Glutamatergic neuron (in vitro differentiated cells): ENCODE data around the gene BRD1. TPM values are rescaled to one million over a fixed set of nuclear protein-coding genes. Genes with fewer than 3 reads are reported as not detected.

Source experiments
- DNase-seq: peaks from one replicate; pipeline ENCODE4 v3.0.0; 2022
- H3K27ac Mint-ChIP-seq: one replicate; pipeline ENCODE4 v1.8.0; 2020; ENCODE audit warnings: mild to moderate bottlenecking, mixed read lengths, inconsistent platforms; ENCODE audit not compliant: unreplicated experiment
- H3K27me3 Mint-ChIP-seq: one replicate; pipeline ENCODE4 v1.8.0; 2020; ENCODE audit warnings: mild to moderate bottlenecking, moderate library complexity, mixed read lengths, inconsistent platforms; ENCODE audit not compliant: unreplicated experiment
- H3K36me3 Mint-ChIP-seq: one replicate; pipeline ENCODE4 v1.8.0; 2020; ENCODE audit warnings: mild to moderate bottlenecking, mixed read lengths, inconsistent platforms; ENCODE audit not compliant: unreplicated experiment
- H3K4me1 Mint-ChIP-seq: one replicate; pipeline ENCODE4 v1.8.0; 2020; ENCODE audit warnings: mild to moderate bottlenecking, low read depth, mixed read lengths, inconsistent platforms; ENCODE audit not compliant: unreplicated experiment
- H3K4me3 Mint-ChIP-seq: one replicate; pipeline ENCODE4 v1.8.0; 2020; ENCODE audit warnings: mild to moderate bottlenecking, mixed read lengths, inconsistent platforms; ENCODE audit not compliant: unreplicated experiment
- H3K9me3 Mint-ChIP-seq: one replicate; pipeline ENCODE4 v1.8.0; 2020; ENCODE audit warnings: mild to moderate bottlenecking, moderate library complexity, mixed read lengths, inconsistent platforms; ENCODE audit not compliant: unreplicated experiment
- total RNA-seq: library from RNA; stranded (reverse); fragmentation: NEBNext Ultra II Directional; extraction: Animal tissue kit (Norgen Biotek cat#: 25700); gene quantifications from one replicate; pipeline ENCODE4 v1.2.1, GENCODE V29; 2021; ENCODE audit not compliant: unreplicated experiment
- TF ChIP-seq, protein P1 (sequence below): fragments of 200-600 bp; sonication (generic); IDR thresholded peaks from one replicate; pipeline ENCODE4 v1.5.0; 2021; ENCODE audit not compliant: partially characterized antibody, unreplicated experiment

The BRD1 gene
- total RNA-seq, 1 donor from 2014 or later = 73.7 TPM

DNA sequence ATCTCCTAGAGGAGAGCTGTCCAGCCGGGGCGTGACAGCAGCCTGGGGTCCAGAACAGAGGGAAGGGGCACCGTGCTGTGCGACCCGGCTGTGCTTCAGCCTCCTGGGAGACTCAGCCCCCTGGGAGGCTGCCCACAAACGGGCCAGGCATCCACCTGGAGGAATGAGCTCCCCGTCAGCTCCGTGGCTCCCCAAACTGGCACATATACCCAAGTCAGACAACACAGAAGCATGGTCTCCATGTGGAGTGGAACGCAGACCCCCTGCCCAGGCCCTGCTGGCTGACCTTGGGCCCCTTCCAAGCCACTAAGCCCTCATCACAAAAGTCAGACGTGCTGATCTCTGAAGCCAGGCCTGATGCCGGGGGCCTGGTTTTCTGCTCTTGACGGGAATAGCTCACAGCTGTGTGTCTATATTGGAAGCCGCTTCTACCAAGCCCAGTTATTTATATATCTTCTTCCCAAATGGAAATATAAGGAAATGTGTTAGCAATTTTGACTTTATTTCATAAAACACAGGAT is 91.7 kb downstream of the BRD1 start:
- Mint-ChIP-seq H3K27ac (no peak overlapping the region), H3K9me3 (peaks cover 28% of the 10 kb centered on the region), H3K27me3 (peaks cover 11% of the 10 kb centered on the region), H3K36me3 (peaks cover 18% of the 10 kb centered on the region), H3K4me3 (no peak overlapping the region), H3K4me1 (no peaks in the 10 kb centered on the region)
- TF ChIP-seq, protein P1, sequence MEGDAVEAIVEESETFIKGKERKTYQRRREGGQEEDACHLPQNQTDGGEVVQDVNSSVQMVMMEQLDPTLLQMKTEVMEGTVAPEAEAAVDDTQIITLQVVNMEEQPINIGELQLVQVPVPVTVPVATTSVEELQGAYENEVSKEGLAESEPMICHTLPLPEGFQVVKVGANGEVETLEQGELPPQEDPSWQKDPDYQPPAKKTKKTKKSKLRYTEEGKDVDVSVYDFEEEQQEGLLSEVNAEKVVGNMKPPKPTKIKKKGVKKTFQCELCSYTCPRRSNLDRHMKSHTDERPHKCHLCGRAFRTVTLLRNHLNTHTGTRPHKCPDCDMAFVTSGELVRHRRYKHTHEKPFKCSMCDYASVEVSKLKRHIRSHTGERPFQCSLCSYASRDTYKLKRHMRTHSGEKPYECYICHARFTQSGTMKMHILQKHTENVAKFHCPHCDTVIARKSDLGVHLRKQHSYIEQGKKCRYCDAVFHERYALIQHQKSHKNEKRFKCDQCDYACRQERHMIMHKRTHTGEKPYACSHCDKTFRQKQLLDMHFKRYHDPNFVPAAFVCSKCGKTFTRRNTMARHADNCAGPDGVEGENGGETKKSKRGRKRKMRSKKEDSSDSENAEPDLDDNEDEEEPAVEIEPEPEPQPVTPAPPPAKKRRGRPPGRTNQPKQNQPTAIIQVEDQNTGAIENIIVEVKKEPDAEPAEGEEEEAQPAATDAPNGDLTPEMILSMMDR = no peak
- DNase-seq = no peak

DNA sequence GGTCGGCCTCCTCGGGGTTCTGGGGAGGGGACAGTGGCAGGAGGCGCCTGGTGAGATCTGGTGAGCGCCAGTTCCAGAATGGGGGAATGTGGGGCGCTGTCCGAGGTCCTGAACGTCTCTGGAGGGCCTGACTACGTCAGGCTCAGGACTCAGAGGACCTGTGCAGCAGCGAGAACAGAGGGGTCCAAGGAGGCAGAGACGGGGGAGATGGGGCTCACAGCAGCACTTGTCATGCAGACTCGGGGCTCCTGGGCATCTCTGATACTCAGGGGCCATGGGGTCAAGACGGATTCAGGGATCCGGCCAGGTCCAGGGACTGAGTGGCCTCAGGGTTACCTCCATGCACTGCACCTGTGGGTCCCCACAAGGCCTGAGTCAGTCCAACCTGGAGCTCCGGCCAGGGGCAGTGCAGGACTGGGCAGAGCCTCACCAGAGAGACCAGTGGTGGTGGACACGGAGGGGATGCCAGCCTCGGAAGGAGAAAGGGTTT is 92.2 kb downstream of the BRD1 start:
- TF ChIP-seq, protein P1 = no peak
- peaks cover 28% of the 10 kb centered on the region for H3K9me3 Mint-ChIP-seq
- DNase-seq = no peak
- H3K27ac Mint-ChIP-seq = no peak overlapping the region
- no peak overlapping the region for H3K4me3 Mint-ChIP-seq
- H3K27me3 Mint-ChIP-seq = peaks cover 12% of the 10 kb centered on the region
- peaks cover 23% of the 10 kb centered on the region for H3K36me3 Mint-ChIP-seq
- H3K4me1 Mint-ChIP-seq = no peaks in the 10 kb centered on the region

DNA sequence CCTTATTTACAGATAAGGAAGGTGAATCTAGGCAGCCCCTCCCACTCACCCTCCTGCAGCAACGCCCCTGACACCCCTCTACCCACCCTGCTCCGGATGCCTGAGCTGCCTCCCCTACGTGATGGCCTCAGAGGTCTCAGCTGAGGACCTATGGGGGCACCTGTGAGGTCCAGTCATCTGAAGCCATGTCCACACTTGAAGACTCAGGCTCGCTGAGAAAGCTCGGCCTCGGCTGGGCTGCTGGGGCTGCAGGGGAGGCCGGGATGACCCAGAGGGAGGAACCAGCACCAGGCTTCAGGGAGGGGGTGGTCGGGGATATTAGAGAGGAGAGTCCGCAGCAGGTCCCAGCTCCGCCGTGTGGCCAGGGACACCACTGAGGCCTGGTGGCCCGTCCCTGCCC is 92.8 kb downstream of the BRD1 start:
- no peak overlapping the region for H3K4me3 Mint-ChIP-seq
- peaks cover 26% of the 10 kb centered on the region for H3K36me3 Mint-ChIP-seq
- peaks cover 30% of the 10 kb centered on the region for H3K9me3 Mint-ChIP-seq
- no peaks in the 10 kb centered on the region for H3K4me1 Mint-ChIP-seq
- TF ChIP-seq, protein P1 = no peak
- H3K27me3 Mint-ChIP-seq = peaks cover 15% of the 10 kb centered on the region
- no peak for DNase-seq
- H3K27ac Mint-ChIP-seq = no peak overlapping the region

GRCh38 chr22:49734390-49734789 is 93.3 kb downstream of the BRD1 start:
- no peak overlapping the region for H3K27ac Mint-ChIP-seq
- peaks cover 15% of the 10 kb centered on the region for H3K27me3 Mint-ChIP-seq
- H3K9me3 Mint-ChIP-seq = peaks cover 26% of the 10 kb centered on the region
- TF ChIP-seq, protein P1 = no peak
- H3K4me3 Mint-ChIP-seq = no peak overlapping the region
- H3K4me1 Mint-ChIP-seq = no peaks in the 10 kb centered on the region
- DNase-seq = no peak
- H3K36me3 Mint-ChIP-seq = peaks cover 26% of the 10 kb centered on the region

- TF ChIP-seq, protein P1 = no peak
- Mint-ChIP-seq H3K9me3 (peaks cover 25% of the 10 kb centered on the region), H3K4me3 (no peak overlapping the region), H3K27me3 (peaks cover 15% of the 10 kb centered on the region), H3K36me3 (peaks cover 26% of the 10 kb centered on the region), H3K4me1 (no peaks in the 10 kb centered on the region), H3K27ac (no peak overlapping the region)
- no peak for DNase-seq
Measured at GRCh38 chr22:49733631-49734030, 94.0 kb downstream of the BRD1 start.
